GM15510 (cell line): ENCODE measurements around the gene TFF3.

Experiments used
- POLR2A ChIP-seq: IDR thresholded peaks from 3 replicates; pipeline ENCODE4 v1.6.1; 2011; ENCODE audit warnings: borderline replicate concordance; ENCODE audit not compliant: insufficient read length; ENCODE audit errors: extremely low read depth

Gene TFF3

GRCh38 chr21:42296501-42296900 lies 18.7 kb downstream of the TFF3 start:
- TF ChIP-seq POLR2A: no peak

GRCh38 chr21:42295845-42296244 lies 19.4 kb downstream of the TFF3 start:
- TF ChIP-seq POLR2A: no peak

- TF ChIP-seq POLR2A: no peak
These were observed 20.8 kb downstream of the TFF3 start for GRCh38 chr21:42294273-42294880.

- no peak for TF ChIP-seq POLR2A
These were observed 21.4 kb downstream of the TFF3 start for GRCh38 chr21:42293649-42294272.

GRCh38 chr21:42291751-42292562 lies 23.3 kb downstream of the TFF3 start:
- TF ChIP-seq POLR2A: no peak

GRCh38 chr21:42291003-42291750 lies 24.0 kb downstream of the TFF3 start:
- TF ChIP-seq POLR2A: no peak

- TF ChIP-seq POLR2A: no peak
These were observed 24.7 kb downstream of the TFF3 start for GRCh38 chr21:42290505-42290904.

- no peak for TF ChIP-seq POLR2A
These were observed 25.3 kb downstream of the TFF3 start for GRCh38 chr21:42289926-42290325.

GRCh38 chr21:42288962-42289361 lies 26.2 kb downstream of the TFF3 start:
- TF ChIP-seq POLR2A: no peak

- no peak for TF ChIP-seq POLR2A
These were observed 27.8 kb downstream of the TFF3 start for GRCh38 chr21:42287193-42288083.

- no peak for TF ChIP-seq POLR2A
These were observed 28.8 kb downstream of the TFF3 start for GRCh38 chr21:42286416-42286815.

GRCh38 chr21:42285569-42286245 lies 29.5 kb downstream of the TFF3 start:
- TF ChIP-seq POLR2A: no peak

- TF ChIP-seq POLR2A: no peak
These were observed 32.5 kb downstream of the TFF3 start for GRCh38 chr21:42282715-42283114.
